ENCODE measurements around the gene CXCL14. TPM values are rescaled to one million over a fixed set of nuclear protein-coding genes. Genes with fewer than 3 reads are reported as not detected.

Gene CXCL14
- total RNA-seq, 1 experiment from 2014 or later, result not detected

DNA sequence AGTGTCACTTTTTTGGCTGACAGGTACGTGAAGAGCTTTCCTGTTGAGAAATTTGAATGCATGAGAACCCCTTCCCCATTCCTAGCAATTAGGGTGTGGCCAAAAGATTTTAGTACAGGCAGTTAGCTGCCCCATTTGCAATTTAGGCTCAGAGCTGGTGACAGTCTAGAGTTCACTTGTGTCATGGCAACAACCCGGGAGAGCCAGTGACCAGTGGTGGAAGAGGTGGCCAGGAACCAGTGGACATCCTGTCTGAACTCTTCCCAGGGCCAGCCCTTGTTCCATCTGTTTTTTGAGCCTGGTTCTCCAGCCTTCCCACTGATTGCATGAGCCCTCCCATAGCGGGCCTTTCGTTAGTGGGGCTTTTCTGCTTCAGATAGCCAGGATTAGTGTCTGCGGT, 40.5 kb downstream of the CXCL14 start:
- Histone ChIP-seq H3K9me3 (ENCODE audit: insufficient read depth, low read depth) (no peaks in the 10 kb centered on the region), H3K4me1 (replicated peaks; ENCODE audit: insufficient read depth) (no peaks in the 10 kb centered on the region), H3K36me3 (ENCODE audit: low read depth) (no peaks in the 10 kb centered on the region), H3K27me3 (ENCODE audit: insufficient read depth, low read depth) (peaks cover 82% of the 10 kb centered on the region), H3K27ac (no peak overlapping the region), H3F3A (ENCODE audit: insufficient read depth, low read depth) (no peaks in the 10 kb centered on the region), H3K4me2 (no peak overlapping the region), H2AFZ (no peak overlapping the region), H3K79me2 (ENCODE audit: low read depth) (no peaks in the 10 kb centered on the region), H3K9me2 (ENCODE audit: insufficient read depth) (no peaks in the 10 kb centered on the region), H4K20me1 (ENCODE audit: insufficient read depth) (no peaks in the 10 kb centered on the region), H3K4me3 (no peak overlapping the region)
- BruUV-seq (replicated peaks), result no TSS peak
- TF ChIP-seq EZH2 (IDR thresholded peaks at IDR 0.05; ENCODE audit: low read depth), result no peak
- TF ChIP-seq, protein P1, sequence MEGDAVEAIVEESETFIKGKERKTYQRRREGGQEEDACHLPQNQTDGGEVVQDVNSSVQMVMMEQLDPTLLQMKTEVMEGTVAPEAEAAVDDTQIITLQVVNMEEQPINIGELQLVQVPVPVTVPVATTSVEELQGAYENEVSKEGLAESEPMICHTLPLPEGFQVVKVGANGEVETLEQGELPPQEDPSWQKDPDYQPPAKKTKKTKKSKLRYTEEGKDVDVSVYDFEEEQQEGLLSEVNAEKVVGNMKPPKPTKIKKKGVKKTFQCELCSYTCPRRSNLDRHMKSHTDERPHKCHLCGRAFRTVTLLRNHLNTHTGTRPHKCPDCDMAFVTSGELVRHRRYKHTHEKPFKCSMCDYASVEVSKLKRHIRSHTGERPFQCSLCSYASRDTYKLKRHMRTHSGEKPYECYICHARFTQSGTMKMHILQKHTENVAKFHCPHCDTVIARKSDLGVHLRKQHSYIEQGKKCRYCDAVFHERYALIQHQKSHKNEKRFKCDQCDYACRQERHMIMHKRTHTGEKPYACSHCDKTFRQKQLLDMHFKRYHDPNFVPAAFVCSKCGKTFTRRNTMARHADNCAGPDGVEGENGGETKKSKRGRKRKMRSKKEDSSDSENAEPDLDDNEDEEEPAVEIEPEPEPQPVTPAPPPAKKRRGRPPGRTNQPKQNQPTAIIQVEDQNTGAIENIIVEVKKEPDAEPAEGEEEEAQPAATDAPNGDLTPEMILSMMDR (conservative IDR thresholded peaks at IDR 0.05), result no peak
- intact Hi-C loops (cut with micrococcal nuclease; ENCODE audit: unreplicated experiment), result no loop called here
- DNase-seq, result no peak
- ChIA-PET CTCF (no interaction called here), POLR2A (ENCODE audit: unreplicated experiment) (no interaction called here)

DNA sequence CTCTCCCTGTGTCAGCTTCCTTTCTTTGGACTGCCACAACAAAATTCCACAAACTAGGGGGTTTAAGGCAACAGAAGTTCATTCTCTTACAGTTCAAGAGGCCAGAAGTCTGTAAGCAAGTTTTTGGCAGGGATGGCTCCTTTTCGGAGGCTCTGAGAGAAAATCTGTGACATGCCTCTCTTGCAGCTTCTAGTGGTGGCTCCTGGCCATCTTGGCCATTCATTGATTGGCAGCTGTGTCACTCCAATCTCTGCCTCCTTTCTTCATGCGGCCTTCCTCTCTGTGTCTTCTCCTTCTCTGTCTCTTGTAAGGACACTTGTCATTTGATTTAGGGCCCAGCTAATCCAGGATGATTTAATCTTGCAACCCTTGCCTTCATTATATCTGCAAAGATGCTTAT, 41.0 kb downstream of the CXCL14 start:
- CTCF ChIA-PET, result no interaction called here
- intact Hi-C loops (cut with micrococcal nuclease; ENCODE audit: unreplicated experiment), result no loop called here

GRCh38 chr5:135537271-135537670, 41.5 kb downstream of the CXCL14 start:
- Histone ChIP-seq H3K4me3 (no peak overlapping the region), H3K9me2 (ENCODE audit: insufficient read depth) (no peaks in the 10 kb centered on the region), H3K9me3 (ENCODE audit: insufficient read depth, low read depth) (no peaks in the 10 kb centered on the region), H3K4me2 (no peak overlapping the region), H2AFZ (no peak overlapping the region), H3K79me2 (ENCODE audit: low read depth) (no peaks in the 10 kb centered on the region), H3K36me3 (ENCODE audit: low read depth) (no peaks in the 10 kb centered on the region), H3K4me1 (replicated peaks; ENCODE audit: insufficient read depth) (no peaks in the 10 kb centered on the region), H3K27me3 (ENCODE audit: insufficient read depth, low read depth) (peaks cover 81% of the 10 kb centered on the region), H3K27ac (no peak overlapping the region), H4K20me1 (ENCODE audit: insufficient read depth) (no peaks in the 10 kb centered on the region), H3F3A (ENCODE audit: insufficient read depth, low read depth) (no peaks in the 10 kb centered on the region)
- BruUV-seq (replicated peaks), result no TSS peak
- TF ChIP-seq EZH2 (IDR thresholded peaks at IDR 0.05; ENCODE audit: low read depth), result no peak
- TF ChIP-seq, protein P1 (conservative IDR thresholded peaks at IDR 0.05), result no peak
- intact Hi-C loops (cut with micrococcal nuclease; ENCODE audit: unreplicated experiment), result no loop called here
- ChIA-PET POLR2A (ENCODE audit: unreplicated experiment) (no interaction called here), CTCF (no interaction called here)
- DNase-seq, result no peak

More for the DNA sequence above, 41.0 kb downstream of the CXCL14 start:
- H3K4me3 ChIP-seq, result no peak overlapping the region
- TF ChIP-seq EZH2 (IDR thresholded peaks at IDR 0.05; ENCODE audit: low read depth), result no peak
- TF ChIP-seq, protein P1 (conservative IDR thresholded peaks at IDR 0.05), result no peak
- H4K20me1 ChIP-seq (ENCODE audit: insufficient read depth), result no peaks in the 10 kb centered on the region
- DNase-seq, result no peak
- peaks cover 82% of the 10 kb centered on the region for H3K27me3 ChIP-seq (ENCODE audit: insufficient read depth, low read depth)
- no peak overlapping the region for H3K4me2 ChIP-seq
- H3K9me2 ChIP-seq (ENCODE audit: insufficient read depth), result no peaks in the 10 kb centered on the region
- no peaks in the 10 kb centered on the region for H3K36me3 ChIP-seq (ENCODE audit: low read depth)
- H3K4me1 ChIP-seq (replicated peaks; ENCODE audit: insufficient read depth), result no peaks in the 10 kb centered on the region
- no peak overlapping the region for H3K27ac ChIP-seq
- H3K79me2 ChIP-seq (ENCODE audit: low read depth), result no peaks in the 10 kb centered on the region
- no peak overlapping the region for H2AFZ ChIP-seq
- H3K9me3 ChIP-seq (ENCODE audit: insufficient read depth, low read depth), result no peaks in the 10 kb centered on the region
- POLR2A ChIA-PET (ENCODE audit: unreplicated experiment), result no interaction called here
- BruUV-seq (replicated peaks), result no TSS peak
- H3F3A ChIP-seq (ENCODE audit: insufficient read depth, low read depth), result no peaks in the 10 kb centered on the region

Measured in PC-9 (cell line).